ENCODE data around the gene ARHGAP44. TPM values are rescaled to one million over a fixed set of nuclear protein-coding genes. Genes with fewer than 3 reads are reported as not detected.

The ARHGAP44 gene
- total and polyA plus RNA-seq, 2 of the 4 experiments (the other 2 are of a cell fraction) = 0.54 to 1.0 TPM

GRCh38 chr17:12813664-12814063 lies 24.4 kb downstream of the ARHGAP44 start:
- no CpG with 5 or more reads among the region's 9 CpGs for WGBS, 2 experiments (ENCODE audit: extremely low coverage in 2 of 2, insufficient read length in 1 of 2)
- intact Hi-C loops (cut with micrococcal nuclease) = no loop called here
- Histone ChIP-seq H3K79me1 (ENCODE audit: low read depth in 1 of 2, low read length in 2 of 2) (no peaks in the 10 kb centered on the region), H3K4ac (ENCODE audit: low read depth, low read length) (no peak overlapping the region), H3K18ac (ENCODE audit: low read depth, low read length) (no peak overlapping the region), H3K4me1 (ENCODE audit: control insufficient read depth, insufficient read depth, low read length) (no peaks in the 10 kb centered on the region), H2BK15ac (ENCODE audit: low read depth, low read length) (no peak overlapping the region), H3K14ac (replicated peaks; ENCODE audit: low read depth, low read length) (no peak overlapping the region), H3K9ac (ENCODE audit: low read depth, low read length) (no peak overlapping the region), H3K36me3 (ENCODE audit: control insufficient read depth, insufficient read depth, low read length) (no peaks in the 10 kb centered on the region), H2AK9ac (replicated peaks; ENCODE audit: low read depth, low read length, poor library complexity) (no peak overlapping the region), H2BK20ac (ENCODE audit: low read depth, low read length) (no peak overlapping the region), H4K20me1 (ENCODE audit: insufficient read depth, low read length) (no peaks in the 10 kb centered on the region), H3K27ac (ENCODE audit: insufficient read depth, low read length) (no peak overlapping the region), H2BK5ac (ENCODE audit: low read depth, low read length, poor library complexity, severe bottlenecking) (no peak overlapping the region), H4K5ac (ENCODE audit: low read depth, low read length) (no peak overlapping the region), H4K8ac (ENCODE audit: low read depth in 2 of 2, low read length in 2 of 2) (no peak overlapping the region), H2AK5ac (ENCODE audit: low read depth, low read length) (no peak overlapping the region), H2AFZ (replicated peaks; ENCODE audit: low read length, poor library complexity) (no peak overlapping the region), H2BK120ac (ENCODE audit: low read depth, low read length) (no peak overlapping the region), H3K4me2 (ENCODE audit: low read depth, low read length) (no peak overlapping the region), H3K9me1 (ENCODE audit: insufficient read depth, low read length) (no peaks in the 10 kb centered on the region), H3K4me3 (ENCODE audit: insufficient read depth, low read depth, low read length) (no peak overlapping the region), H4K91ac (ENCODE audit: insufficient read depth, low read depth, low read length) (no peak overlapping the region), H3K23ac (ENCODE audit: low read depth, low read length) (no peak overlapping the region), H3K56ac (ENCODE audit: extremely low read depth, insufficient read depth, low read length) (no peak overlapping the region), H3K9me3 (ENCODE audit: control insufficient read depth, insufficient read depth, low read length) (no peaks in the 10 kb centered on the region; the same call in 1 of the 2 replicates), H3K27me3 (ENCODE audit: control insufficient read depth, insufficient read depth, low read length) (no peaks in the 10 kb centered on the region)
- no peak for TF ChIP-seq RFX5 (IDR thresholded peaks at IDR 0.05; ENCODE audit: low read depth, low read length)
- DNase-seq (no peak), ATAC-seq (ENCODE audit: low read depth) (no peak)
- ChIA-PET POLR2A (ENCODE audit: unreplicated experiment) (no interaction called here), CTCF (interaction anchor here (0.6 kb wide), 2 partner anchors 51 to 1166 kb away, joined by 3 to 4 read pairs; no protein-coding TSS in a partner anchor)
- BruUV-seq (replicated peaks) = no TSS peak
- in situ Hi-C loops (cut with MboI; ENCODE audit: low sequenced_read_pairs) = loop anchor here (25.0 kb wide), 1 partner anchor 99 kb away; no protein-coding TSS in a partner anchor
- dilution Hi-C loops (cut with HindIII; ENCODE audit: low sequenced_read_pairs, unreplicated experiment) = no loop called here

All from IMR-90 (cell line).